Purkinje cell (primary cell): ENCODE data around the gene PAN2. TPM values are rescaled to one million over a fixed set of nuclear protein-coding genes. Genes with fewer than 3 reads are reported as not detected.

Experiments
- polyA plus RNA-seq: library from polyadenylated mRNA; unstranded; fragments of >200 nt; fragmentation: Nextera tagmentation; gene quantifications from 2 replicates; pipeline ENCODE4 v1.2.1, GENCODE V29; 2014

Gene PAN2, protein sequence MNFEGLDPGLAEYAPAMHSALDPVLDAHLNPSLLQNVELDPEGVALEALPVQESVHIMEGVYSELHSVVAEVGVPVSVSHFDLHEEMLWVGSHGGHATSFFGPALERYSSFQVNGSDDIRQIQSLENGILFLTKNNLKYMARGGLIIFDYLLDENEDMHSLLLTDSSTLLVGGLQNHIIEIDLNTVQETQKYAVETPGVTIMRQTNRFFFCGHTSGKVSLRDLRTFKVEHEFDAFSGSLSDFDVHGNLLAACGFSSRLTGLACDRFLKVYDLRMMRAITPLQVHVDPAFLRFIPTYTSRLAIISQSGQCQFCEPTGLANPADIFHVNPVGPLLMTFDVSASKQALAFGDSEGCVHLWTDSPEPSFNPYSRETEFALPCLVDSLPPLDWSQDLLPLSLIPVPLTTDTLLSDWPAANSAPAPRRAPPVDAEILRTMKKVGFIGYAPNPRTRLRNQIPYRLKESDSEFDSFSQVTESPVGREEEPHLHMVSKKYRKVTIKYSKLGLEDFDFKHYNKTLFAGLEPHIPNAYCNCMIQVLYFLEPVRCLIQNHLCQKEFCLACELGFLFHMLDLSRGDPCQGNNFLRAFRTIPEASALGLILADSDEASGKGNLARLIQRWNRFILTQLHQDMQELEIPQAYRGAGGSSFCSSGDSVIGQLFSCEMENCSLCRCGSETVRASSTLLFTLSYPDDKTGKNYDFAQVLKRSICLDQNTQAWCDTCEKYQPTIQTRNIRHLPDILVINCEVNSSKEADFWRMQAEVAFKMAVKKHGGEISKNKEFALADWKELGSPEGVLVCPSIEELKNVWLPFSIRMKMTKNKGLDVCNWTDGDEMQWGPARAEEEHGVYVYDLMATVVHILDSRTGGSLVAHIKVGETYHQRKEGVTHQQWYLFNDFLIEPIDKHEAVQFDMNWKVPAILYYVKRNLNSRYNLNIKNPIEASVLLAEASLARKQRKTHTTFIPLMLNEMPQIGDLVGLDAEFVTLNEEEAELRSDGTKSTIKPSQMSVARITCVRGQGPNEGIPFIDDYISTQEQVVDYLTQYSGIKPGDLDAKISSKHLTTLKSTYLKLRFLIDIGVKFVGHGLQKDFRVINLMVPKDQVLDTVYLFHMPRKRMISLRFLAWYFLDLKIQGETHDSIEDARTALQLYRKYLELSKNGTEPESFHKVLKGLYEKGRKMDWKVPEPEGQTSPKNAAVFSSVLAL
- 10.5 and 12.1 TPM in 2 replicates for polyA plus RNA-seq

DNA sequence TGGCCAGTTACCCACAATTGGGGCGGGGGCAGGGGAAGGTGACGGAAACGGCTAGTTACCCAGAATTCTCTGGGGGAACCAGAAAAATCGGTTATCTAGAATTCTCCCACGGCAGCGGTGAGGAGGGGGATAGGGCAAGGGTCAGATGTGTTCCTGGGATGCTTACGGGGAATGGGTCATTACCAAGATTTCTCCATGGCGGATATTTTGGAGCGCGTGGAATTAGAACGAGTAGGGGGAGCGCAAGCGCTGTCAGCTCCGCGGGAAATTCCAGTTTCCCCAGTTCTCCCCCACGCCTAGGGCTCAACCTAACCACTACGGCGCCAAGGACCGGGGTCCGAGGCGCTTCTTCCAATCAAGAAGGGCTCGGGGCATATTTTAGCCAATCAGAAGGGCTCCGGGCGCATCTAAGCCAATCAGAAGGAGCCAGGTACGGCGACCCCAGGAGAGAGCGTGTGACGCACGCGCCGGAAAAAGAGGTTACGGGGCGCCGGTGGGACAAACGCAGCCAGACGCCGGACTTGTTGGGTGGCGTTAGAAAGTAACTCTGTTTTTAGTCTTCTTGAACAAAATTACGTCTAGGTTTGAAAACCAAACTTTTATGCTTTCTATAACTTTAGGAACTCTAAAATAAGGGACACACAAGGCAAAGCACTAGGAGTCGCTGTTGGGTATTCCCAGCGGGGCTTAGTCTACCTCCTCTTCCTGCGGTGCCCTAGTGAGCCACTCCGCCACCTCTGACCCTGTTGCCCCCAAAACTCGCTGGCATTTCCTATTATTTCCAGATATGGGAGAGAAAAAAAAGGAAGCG lies at the start of gene PAN2:
Gene PAN2 (minus strand): TSS at position 322 of the 811 bp plus-strand sequence. CDS start 906 bp downstream, outside the sequence.

DNA sequence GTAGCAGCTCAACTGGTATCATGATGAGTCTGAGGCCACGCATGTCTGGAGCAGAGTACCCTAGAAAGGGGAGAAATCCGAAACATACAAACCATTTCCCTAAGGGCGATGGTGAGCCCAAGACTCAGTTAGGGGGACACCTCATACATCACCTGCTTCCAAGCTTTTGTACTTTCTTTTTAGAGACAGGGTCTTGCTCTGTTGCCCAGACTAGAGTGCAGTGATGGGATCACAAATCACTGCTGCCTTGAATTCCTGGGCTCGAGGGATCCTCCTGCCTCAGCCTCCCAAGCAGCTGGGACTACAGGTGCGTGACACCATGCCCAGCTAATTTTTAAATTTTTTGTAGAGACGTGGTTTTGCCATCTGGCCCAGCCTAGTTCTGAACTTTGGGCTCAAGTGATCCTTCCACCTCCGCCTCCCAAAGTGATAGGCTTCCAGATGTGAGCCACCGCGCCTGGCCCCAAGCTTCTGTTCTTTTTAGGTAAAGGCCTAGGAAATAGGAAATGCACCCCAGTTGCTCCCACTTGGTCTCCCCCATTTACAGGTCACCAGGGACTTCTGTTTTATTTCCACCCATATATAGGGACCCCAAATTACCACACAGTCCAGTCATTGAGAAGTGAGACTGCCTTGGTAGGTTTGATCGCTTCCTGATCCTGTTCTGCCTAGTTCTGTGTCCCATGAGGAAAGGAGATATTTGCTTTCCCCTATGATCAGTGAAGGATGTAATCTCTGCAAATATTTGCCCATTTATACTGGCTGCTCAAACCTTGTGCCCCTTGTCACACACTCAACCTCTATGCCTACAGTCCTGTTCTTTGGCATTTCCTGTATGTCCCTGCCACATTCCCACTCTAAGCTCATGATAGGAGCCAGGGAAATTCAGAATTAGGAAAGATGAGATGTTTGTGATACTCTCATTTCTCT lies 28.6 kb upstream of the PAN2 start, which contains the start of gene APOF:
Gene APOF (minus strand): TSS at position 728 of the 930 bp plus-strand sequence. CDS start 112 bp downstream, at position 616.

DNA sequence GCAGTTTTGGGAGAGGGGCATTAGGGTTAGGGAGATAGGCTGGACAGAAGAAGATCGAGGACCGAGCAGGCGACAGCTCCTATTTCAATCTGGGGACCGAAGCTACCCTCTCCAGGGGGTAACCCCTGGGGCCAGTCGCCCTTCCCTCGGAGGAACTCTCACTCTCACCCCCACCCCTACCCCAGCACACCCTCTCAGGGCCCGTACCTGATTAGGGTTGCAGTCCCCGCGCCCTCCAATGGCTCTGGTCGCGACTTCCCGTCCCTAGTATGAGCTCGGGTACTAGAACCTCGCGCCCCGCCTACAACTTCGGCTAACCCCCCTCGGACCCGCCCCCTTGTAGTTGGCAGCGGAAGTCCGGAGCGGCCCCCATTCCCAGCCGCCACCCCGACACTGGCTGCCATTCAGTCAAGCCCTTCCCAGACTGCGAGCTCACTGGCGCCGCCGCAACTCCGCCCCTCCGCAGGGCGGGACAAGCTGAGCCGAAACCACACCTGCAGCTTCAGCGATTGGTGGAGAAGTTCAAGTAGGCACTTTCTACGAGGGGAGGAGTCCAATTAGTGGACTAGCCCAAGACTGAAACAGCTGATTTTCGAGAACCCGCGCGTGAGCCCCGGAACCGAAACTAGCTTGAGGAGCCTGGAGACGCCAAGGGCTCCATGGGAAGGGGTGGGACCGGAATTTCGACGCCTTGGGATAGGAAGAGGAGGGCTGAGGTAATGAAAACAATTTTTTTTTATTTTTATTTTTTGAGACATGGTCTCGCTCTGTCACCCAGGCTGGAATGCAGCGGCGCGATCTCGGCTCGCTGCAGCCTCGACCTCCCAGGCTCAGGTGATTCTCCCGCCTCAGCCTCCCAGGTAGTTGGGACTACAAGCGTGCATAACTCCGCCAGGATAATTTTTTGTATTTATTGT lies 26.3 kb upstream of the PAN2 start, which contains the start of gene STAT2:
Gene STAT2 (minus strand): TSS at position 257 of the 917 bp plus-strand sequence. CDS start 3,536 bp downstream, outside the sequence.

DNA sequence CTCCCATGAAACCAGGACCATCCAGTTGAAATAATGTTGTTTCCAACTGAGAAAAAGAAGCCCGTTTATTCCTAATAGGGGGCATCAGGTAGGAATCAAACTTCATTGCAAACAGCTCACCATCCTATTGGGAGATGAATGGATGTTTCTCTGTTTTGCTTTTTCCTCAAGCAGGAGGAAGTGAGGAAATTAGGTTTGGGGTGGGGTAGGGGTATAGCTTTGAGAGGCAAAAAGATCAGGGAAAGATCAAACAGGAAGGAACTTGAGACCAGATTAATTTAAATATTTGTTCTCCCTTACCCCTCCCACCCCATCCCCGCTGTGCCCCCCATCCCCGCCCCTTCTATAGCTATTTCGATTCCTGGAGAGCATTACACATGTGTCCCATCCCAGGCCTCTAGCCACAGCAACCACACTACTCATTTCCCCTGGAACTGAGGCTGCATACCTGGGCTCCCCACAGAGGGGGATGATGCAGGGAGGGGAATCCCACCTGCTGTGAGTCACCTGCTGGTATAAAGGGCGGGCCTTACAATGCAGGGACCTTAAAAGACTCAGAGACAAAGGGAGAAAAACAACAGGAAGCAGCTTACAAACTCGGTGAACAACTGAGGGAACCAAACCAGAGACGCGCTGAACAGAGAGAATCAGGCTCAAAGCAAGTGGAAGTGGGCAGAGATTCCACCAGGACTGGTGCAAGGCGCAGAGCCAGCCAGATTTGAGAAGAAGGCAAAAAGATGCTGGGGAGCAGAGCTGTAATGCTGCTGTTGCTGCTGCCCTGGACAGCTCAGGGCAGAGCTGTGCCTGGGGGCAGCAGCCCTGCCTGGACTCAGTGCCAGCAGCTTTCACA lies 4.7 kb upstream of the PAN2 start, which contains the start of gene IL23A:
Gene IL23A (plus strand): TSS at position 577 of the 850 bp plus-strand sequence. CDS start 161 bp downstream, at position 738.

DNA sequence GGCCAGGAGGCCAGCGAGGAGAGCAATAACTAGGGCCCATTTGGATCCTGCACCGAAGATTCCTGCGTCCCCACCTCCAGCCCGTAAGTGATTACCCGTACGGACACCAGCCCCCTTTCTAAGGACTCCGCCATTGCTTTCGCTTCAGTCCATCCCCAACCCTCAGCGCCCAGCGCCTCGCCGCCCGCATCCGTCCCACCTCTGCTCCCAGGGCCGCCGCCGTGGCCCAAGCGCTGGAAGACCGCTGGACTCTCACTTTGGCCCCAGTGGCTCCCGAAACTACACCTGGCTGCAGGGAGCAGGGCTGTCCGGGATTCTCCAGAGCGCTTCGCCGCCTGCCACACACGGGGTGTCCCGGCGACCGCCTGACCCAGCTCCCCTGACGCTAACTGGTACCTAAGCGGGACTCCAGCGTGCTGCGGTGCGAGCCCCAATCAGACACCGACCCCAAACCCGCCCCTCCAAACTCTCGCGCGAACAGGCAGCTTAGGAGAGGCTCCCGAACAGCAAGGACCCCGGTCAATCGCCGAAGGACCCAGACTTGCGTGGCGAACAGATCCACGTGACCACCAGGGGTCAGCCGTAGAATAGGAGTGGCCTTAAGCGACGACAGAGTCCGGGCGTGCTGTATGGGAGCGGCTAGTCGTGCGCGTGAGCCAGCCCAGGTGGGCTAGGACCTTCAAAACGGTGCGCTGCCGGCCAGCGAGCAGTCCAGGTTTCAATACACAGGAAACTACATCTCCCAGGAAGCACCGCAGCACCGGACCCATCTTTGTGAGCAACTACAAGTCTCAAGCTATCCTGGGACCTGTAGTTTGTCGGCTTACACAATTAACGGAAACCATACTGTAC lies 18.0 kb downstream of the PAN2 start, which contains the start of gene CNPY2:
Gene CNPY2 (minus strand): TSS at position 367 of the 852 bp plus-strand sequence. CDS start 771 bp downstream, outside the sequence.

DNA sequence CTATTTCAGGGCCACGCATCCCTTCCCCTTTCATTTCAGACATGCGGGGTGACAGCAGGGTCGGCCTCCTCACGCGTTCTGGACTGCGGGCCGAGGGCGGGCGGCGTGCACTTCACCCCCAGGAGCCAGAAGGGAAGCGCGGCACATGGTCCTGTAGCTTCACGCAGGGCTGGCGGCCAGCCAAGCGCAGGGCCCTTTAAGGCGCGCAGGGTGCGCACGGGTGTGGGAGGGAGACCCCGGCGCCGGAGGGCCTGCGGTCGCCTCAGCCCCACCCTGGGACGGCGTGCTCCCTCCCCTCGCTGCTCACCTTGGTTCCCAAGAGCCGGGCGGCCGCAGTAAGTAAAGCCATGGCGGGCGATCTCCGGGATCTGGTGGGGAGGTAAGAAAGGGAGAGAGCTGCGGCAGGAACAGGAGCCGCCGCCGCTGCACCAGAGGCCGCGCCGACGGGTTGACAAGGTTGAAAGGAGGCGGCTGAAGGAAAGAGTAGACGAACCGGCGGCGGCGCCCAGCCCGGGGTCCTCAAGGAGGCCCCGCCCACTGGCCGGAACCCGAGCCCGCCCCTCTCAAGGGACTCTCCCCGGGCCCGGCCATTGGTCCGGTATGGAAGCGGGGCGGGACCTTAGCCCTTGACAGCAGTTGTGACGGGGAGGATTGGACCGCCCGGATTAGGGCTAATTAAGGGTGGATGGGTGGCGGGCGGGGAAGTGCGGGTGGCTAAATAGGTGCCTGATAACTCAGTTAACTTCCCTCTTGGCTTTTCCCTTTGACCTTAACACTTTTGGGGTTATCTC lies 33.8 kb downstream of the PAN2 start, which contains the start of gene CS:
Gene CS (minus strand): TSS at position 478 of the 791 bp plus-strand sequence. CDS start 129 bp downstream, at position 349.

DNA sequence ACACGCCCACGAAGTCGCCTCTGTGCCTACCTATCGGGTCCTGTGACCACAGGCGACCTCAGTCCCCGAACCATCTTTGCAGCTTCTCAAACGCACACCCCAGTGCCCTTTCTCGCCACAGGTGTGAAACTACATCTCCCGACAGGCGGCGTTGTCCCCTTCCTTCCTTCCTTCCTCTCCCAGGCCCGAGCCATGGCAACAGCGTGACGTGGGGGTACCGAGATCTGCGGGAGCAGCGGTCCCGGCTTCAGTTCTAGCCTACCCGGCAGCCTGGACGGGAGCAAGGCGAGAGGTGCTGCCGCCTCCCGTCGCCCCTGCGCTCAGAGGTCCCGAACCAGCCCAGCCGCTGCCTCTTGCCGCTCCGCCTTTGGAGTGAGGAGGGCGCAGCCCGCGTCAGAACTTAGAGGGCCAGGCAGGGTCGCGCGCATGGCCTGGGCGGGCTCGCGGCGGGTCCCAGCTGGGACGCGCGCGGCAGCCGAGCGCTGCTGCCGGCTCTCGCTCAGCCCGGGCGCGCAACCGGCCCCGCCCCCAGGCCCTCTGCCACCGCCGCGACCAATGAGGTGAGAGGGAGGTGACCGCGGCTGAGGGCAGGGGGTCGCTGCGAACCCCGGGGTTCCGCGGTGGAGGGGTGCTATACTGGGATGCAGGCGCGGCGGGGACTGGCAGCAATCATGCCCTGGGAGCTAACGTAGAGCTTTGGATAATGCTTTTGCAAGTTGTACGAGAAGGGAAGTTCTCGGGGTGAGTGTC lies 66.9 kb downstream of the PAN2 start, which contains the start of gene COQ10A:
Gene COQ10A (plus strand): TSS at position 250 of the 750 bp plus-strand sequence. CDS start 177 bp downstream, at position 427.

Other genes starting within 250 kb of the PAN2 start
- gene PA2G4, start 229.4 kb downstream of the PAN2 start, polyA plus RNA-seq: 51.7 and 59.1 TPM in 2 replicates
- gene RPL41, start 217.4 kb downstream of the PAN2 start, polyA plus RNA-seq: 1,996 and 2,354 TPM in 2 replicates
- 0.46 and 0.65 TPM in 2 replicates for gene ZC3H10, start 215.7 kb downstream of the PAN2 start, polyA plus RNA-seq
- gene ESYT1, start 205.7 kb downstream of the PAN2 start, polyA plus RNA-seq: 0.99 and 9.1 TPM in 2 replicates
- 99.3 and 105 TPM in 2 replicates for gene MYL6B, start 181.4 kb downstream of the PAN2 start, polyA plus RNA-seq
- 2,053 and 2,241 TPM in 2 replicates for gene MYL6, start 175.6 kb downstream of the PAN2 start, polyA plus RNA-seq
- 52.8 and 59.7 TPM in 2 replicates for gene SMARCC2, start 144.5 kb downstream of the PAN2 start, polyA plus RNA-seq
- gene RNF41, start 112.1 kb downstream of the PAN2 start, polyA plus RNA-seq: 12.4 and 13.5 TPM in 2 replicates
- 28.3 and 36.4 TPM in 2 replicates for gene NABP2, start 109.7 kb downstream of the PAN2 start, polyA plus RNA-seq
- gene SLC39A5, start 103.9 kb downstream of the PAN2 start, polyA plus RNA-seq: not detected in 2 replicates
- gene ANKRD52, start 75.6 kb downstream of the PAN2 start, polyA plus RNA-seq: 4.2 and 10.7 TPM in 2 replicates
- gene COQ10A, start 67.1 kb downstream of the PAN2 start, polyA plus RNA-seq: 6.7 and 8.2 TPM in 2 replicates
- gene CS, start 33.7 kb downstream of the PAN2 start, polyA plus RNA-seq: 117 and 124 TPM in 2 replicates
- gene CNPY2, start 18.0 kb downstream of the PAN2 start, polyA plus RNA-seq: 115 and 134 TPM in 2 replicates
- not detected in 2 replicates for gene IL23A, start 4.9 kb upstream of the PAN2 start, polyA plus RNA-seq
- gene STAT2, start 26.1 kb upstream of the PAN2 start, polyA plus RNA-seq: 9.7 and 26.8 TPM in 2 replicates
- gene APOF, start 28.9 kb upstream of the PAN2 start, polyA plus RNA-seq: 0.32 TPM in 1 of 2 replicates, not detected in the other
- gene TIMELESS, start 115.4 kb upstream of the PAN2 start, polyA plus RNA-seq: 0.20 and 0.63 TPM in 2 replicates
- 0.51 TPM in 1 of 2 replicates, not detected in the other for gene MIP, start 120.7 kb upstream of the PAN2 start, polyA plus RNA-seq
- 1.6 and 3.1 TPM in 2 replicates for gene SPRYD4, start 134.6 kb upstream of the PAN2 start, polyA plus RNA-seq
- 8.9 and 18.7 TPM in 2 replicates for gene GLS2, start 154.2 kb upstream of the PAN2 start, polyA plus RNA-seq
- gene RBMS2, start 187.8 kb upstream of the PAN2 start, polyA plus RNA-seq: 0.30 and 0.83 TPM in 2 replicates